ENCODE results near the gene GUCY1B1. TPM values are rescaled to one million over a fixed set of nuclear protein-coding genes. Genes with fewer than 3 reads are reported as not detected.

The GUCY1B1 gene
- total and polyA plus RNA-seq, 12 donors = 10.7 to 29.9 (median 17.1) TPM

DNA sequence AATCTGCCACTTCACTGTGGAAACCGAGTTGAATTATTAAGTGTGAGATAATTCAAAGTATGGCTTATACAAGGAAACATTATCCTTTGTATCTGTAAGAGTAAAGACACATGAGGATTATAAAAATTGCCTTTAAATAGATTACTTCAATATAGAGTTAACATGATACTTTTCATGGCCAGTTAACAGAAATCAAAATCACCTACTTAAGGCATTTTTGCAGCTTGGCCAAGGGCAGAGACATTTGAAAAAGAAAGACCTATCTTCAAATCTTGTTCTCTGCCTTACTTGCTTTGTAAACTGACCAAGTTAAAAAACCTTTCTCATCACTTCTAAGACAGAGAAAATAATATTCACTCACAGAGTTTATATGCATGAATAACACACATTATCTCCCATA lies 44.9 kb upstream of the GUCY1B1 start:
- intact Hi-C loops (cut with DNase I) = loop anchor here in 1 of 10 donors (5.0 kb wide), 1 partner anchor 53 kb away; no protein-coding TSS in a partner anchor
- H3K4me3 ChIP-seq = no peak overlapping the region
- ATAC-seq (no peak), DNase-seq (no peak)
- H3K36me3 ChIP-seq = peaks cover 0 to 100% (median 6%) of the 10 kb centered on the region in 9 donors
- no peaks in the 10 kb centered on the region for H3K27me3 ChIP-seq
- no peak overlapping the region for H3K27ac ChIP-seq
- WGBS, 2 donors = 72 to 76% methylated on average over 1 of the region's 1 CpG
- H3K4me1 ChIP-seq = peaks cover 0 to 4% (median 0%) of the 10 kb centered on the region in 9 donors
- H3K9me3 ChIP-seq = no peaks in the 10 kb centered on the region
- TF ChIP-seq, protein P1, sequence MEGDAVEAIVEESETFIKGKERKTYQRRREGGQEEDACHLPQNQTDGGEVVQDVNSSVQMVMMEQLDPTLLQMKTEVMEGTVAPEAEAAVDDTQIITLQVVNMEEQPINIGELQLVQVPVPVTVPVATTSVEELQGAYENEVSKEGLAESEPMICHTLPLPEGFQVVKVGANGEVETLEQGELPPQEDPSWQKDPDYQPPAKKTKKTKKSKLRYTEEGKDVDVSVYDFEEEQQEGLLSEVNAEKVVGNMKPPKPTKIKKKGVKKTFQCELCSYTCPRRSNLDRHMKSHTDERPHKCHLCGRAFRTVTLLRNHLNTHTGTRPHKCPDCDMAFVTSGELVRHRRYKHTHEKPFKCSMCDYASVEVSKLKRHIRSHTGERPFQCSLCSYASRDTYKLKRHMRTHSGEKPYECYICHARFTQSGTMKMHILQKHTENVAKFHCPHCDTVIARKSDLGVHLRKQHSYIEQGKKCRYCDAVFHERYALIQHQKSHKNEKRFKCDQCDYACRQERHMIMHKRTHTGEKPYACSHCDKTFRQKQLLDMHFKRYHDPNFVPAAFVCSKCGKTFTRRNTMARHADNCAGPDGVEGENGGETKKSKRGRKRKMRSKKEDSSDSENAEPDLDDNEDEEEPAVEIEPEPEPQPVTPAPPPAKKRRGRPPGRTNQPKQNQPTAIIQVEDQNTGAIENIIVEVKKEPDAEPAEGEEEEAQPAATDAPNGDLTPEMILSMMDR (IDR thresholded peaks at IDR 0.05) = no peak

DNA sequence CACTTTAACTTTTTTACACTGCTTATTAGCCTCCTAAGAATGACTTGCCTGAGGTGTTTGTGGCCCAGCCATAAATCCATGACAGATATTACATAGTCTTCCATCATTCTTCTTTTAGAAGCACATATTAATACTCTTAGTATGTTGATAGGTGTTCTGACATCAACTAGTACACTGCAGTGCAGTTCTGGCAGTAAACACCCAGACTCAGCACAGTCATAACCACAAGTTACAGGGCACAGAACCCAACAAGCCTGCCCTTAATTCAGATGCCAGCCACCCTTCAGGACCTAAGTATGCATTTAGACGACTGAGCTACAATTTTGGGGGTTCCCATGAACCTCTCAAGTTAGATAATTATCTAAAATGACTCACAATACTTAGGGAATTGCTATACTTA lies 36.5 kb upstream of the GUCY1B1 start:
- peaks cover 0 to 6% (median 0%) of the 10 kb centered on the region in 9 donors for H3K4me1 ChIP-seq
- 64 to 72% methylated on average over 1 of the region's 1 CpG for WGBS, 2 donors
- H3K9me3 ChIP-seq = no peaks in the 10 kb centered on the region
- TF ChIP-seq, protein P1 (IDR thresholded peaks at IDR 0.05) = no peak
- DNase-seq = no peak
- ATAC-seq = peak in 1 of 8 donors; percentile 21
- no peak overlapping the region for H3K4me3 ChIP-seq
- intact Hi-C loops (cut with DNase I) = no loop called here
- peaks cover 0 to 100% (median 3%) of the 10 kb centered on the region in 9 donors for H3K36me3 ChIP-seq
- H3K27ac ChIP-seq = no peak overlapping the region
- no peaks in the 10 kb centered on the region for H3K27me3 ChIP-seq

DNA sequence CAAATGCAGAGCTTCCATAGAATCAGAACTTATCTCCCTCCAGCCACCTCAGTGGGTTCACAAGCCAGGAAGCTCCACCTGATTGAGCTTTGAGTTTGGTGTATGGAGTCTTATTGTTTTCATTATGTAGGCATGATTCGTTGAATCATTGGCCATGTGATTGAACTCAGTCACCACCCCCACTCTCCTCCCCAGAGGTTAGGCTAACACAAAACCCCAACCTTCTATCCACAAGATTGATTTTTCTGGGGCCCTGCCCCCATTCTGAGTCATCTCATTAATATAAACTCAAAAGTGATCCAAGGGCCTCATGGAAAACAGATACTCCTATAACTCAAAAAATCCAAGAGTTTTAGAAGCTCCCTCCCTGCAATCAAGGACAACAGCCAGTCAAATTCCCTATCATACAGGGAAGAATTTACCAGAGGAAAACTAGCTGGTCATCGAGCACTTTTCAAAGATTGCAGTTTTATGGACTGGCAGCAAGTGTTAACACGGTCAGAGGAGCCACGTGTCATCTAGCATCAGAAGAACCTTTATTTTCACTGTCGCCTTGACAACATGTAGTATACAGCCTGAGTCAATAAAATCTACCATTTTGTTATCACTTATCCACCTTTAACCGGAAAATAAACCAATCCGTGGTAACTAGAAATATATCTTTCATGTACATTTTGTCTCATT lies 35.9 kb upstream of the GUCY1B1 start:
- Histone ChIP-seq H3K4me3 (no peak overlapping the region), H3K4me1 (peaks cover 0 to 6% (median 0%) of the 10 kb centered on the region in 9 donors), H3K27ac (no peak overlapping the region), H3K27me3 (no peaks in the 10 kb centered on the region), H3K9me3 (no peaks in the 10 kb centered on the region), H3K36me3 (peaks cover 0 to 100% (median 3%) of the 10 kb centered on the region in 9 donors)
- DNase-seq = no peak
- no peak for ATAC-seq
- intact Hi-C loops (cut with DNase I) = no loop called here
- TF ChIP-seq, protein P1 (IDR thresholded peaks at IDR 0.05) = no peak
- WGBS, 2 donors = 91 to 94% methylated on average over 7 of the region's 7 CpGs

DNA sequence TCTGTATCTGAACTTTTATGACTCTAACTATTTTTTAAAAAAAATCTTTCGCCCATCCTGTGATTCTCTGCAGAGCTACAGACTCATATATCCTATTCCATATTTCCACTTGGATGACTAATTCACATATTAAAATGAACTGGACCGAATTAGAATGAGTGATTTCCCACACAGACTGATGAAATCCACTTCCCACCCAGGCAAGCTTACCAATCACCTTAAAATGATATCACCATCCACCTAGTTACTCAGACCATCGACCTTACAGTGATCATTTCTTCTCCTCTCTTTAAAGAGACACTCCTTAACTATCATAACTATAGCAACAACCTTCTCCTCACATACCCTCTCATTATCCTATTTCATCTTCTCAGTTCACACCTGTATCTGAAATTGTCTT lies 34.1 kb upstream of the GUCY1B1 start:
- WGBS, 2 donors = 71 to 77% methylated on average over 3 of the region's 3 CpGs
- intact Hi-C loops (cut with DNase I) = no loop called here
- H3K27ac ChIP-seq = no peak overlapping the region

More for the DNA sequence above, 34.1 kb upstream of the GUCY1B1 start:
- no peak for DNase-seq
- peaks cover 0 to 97% (median 3%) of the 10 kb centered on the region in 9 donors for H3K36me3 ChIP-seq
- H3K9me3 ChIP-seq = no peaks in the 10 kb centered on the region
- no peaks in the 10 kb centered on the region for H3K27me3 ChIP-seq
- no peaks in the 10 kb centered on the region for H3K4me1 ChIP-seq
- no peak for ATAC-seq
- H3K4me3 ChIP-seq = no peak overlapping the region
- TF ChIP-seq, protein P1 (IDR thresholded peaks at IDR 0.05) = no peak
